Measurements from ENCODE around the gene WNK4.

WNK4 gene

DNA sequence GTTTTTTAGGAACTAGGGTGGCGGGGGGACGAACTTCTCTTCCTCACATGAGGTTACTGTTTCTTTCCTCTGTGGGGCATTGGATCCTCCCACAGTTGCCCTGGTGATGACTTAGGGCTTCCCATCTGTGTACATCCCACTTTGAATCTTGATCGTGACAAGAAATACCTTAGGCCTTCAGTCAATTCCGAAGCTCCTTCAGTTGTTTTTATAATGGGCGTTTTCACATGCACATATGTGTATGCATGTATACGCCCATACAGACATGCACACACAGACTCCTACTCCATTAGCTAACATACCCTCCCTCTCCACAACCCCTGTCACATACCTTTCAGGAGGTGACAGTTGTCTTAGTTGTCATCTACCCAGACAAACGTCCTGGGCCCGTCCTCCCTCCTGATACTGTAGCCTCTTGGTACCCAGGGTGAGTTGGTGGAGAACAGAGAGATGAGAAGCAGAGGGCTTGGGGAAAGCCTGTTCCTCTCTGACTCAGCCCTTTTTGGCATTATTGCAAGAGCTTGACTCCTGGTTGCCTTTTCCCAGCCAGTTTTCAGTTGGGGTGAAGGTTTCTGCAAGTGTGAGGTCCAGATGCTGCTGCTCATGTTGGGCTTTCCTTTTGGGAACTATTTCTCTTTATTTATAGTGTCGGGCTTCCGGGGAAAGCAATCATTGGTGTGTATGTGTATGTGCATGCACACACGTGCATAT, 61.7 kb downstream of the WNK4 start:
- no peak for DNase-seq

DNA sequence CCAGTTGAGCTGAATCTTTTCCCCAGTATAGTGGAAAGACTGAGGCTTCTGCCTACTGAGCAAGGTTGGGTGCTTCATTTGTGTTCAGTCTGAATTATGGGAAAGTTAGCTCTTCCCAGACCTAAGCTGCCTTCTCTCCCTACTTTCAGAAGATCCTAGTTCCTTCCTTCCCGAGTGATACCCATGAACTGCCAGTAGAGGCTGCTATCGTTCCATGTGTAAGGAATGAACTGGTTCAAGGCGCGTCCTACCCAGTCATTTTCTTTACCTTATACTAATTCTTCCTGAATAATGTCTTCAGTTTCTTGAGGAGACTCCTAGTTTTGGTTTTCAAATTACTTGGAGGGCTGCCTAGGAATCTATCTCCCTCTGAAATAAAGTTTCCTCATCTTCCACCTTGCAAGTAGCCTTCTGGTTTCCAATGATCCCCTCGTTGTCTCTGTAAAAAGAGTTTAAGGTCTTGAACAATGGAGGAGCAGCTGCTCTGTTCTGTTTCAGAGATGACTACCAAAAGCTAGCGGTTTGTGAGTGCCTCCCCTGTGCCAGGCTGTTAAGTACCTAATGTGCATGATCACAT, 63.0 kb downstream of the WNK4 start:
- peak; percentile 55 for DNase-seq

DNA sequence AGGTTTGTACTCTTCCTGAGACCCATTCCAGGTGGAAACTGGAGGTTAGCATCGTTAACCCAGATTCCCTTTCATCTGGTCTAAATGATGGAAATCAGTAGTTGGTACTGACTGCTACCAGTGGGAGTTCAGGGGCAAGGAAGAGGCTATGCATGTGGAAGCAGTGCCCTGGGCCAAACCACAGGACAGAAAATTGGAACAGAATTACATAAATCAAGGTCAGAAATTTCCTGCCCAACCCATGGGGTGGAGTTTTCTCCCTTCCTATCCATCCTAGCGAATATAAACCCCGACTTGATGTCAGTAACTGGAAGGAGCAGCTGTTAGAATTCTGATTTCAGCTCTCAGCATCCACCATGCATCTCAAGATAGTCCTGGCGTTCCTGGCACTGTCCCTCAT, 63.9 kb downstream of the WNK4 start, which contains the start of gene AOC2:
TSS of gene AOC2 (plus strand) at position 310 of the 400 bp plus-strand sequence. CDS start at position 357, 47 bp downstream.
- DNase-seq, result no peak

DNA sequence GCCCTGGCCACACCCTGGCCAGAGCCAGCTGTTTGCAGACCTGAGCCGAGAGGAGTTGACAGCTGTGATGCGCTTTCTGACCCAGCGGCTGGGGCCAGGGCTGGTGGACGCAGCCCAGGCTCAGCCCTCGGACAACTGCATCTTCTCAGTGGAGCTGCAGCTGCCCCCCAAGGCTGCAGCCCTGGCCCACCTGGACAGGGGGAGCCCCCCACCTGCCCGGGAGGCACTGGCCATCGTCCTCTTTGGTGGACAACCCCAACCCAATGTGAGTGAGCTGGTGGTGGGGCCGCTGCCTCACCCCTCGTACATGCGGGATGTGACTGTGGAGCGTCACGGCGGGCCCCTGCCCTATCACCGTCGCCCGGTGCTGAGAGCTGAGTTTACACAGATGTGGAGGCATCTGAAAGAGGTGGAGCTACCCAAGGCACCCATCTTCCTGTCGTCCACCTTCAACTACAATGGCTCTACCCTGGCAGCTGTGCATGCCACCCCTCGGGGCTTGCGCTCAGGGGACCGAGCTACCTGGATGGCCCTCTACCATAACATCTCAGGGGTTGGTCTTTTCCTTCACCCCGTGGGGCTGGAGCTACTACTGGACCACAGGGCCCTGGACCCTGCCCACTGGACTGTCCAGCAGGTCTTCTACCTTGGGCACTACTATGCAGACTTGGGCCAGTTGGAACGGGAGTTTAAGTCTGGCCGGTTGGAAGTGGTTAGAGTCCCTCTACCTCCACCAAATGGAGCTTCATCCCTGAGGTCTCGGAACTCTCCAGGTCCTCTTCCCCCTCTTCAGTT, 64.5 kb downstream of the WNK4 start:
- DNase-seq, result no peak

DNA sequence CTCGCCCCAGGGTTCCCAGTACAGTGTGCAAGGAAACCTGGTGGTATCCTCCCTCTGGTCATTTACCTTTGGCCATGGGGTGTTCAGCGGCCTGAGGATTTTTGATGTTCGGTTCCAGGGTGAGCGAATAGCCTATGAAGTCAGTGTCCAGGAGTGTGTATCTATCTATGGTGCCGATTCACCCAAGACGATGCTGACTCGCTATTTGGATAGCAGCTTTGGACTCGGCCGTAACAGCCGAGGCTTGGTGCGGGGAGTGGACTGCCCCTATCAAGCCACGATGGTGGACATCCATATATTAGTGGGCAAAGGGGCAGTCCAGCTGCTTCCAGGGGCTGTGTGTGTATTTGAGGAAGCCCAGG, 65.1 kb downstream of the WNK4 start:
- DNase-seq, result no peak

DNA sequence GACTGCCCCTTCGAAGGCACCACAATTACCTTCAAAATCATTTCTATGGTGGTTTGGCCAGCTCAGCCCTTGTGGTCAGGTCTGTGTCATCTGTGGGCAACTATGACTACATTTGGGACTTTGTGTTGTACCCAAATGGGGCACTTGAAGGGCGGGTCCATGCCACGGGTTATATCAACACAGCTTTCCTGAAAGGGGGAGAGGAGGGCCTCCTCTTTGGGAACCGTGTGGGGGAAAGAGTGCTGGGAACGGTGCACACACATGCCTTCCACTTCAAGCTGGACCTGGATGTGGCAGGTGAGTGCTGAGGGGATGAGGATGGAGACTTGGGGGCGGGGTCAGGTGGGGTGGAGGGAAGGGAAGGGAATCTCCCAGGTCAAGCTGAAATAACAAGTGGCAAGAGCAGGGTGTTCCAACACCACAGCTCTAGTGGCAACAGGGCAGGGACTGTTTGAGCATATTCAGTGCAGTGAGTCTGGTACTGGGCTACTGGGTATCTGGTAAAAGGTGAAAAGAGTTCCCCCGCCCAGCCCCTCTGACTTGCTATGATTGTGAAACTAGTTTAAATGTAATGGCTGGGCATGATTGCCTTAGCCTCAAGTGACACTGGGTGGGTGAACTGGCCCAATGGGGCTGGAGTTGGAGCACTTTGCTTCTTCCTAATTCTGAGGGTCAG, 65.6 kb downstream of the WNK4 start:
- DNase-seq, result no peak
